Thoracic aorta (tissue), 2 donors: ENCODE data around the gene MAST2. TPM values are rescaled to one million over a fixed set of nuclear protein-coding genes. Genes with fewer than 3 reads are reported as not detected.
"Not testable (repeated sequence)": the region's sequence is repeated elsewhere in the genome, so short reads cannot be mapped to it uniquely, and the experiment has no call there.

ENCODE experiments used
- ATAC-seq: fragments of 150-250 bp; one replicate; pipeline ENCODE4 v1.8.0; 2017; ENCODE audit warnings: low read depth; ENCODE audit not compliant: insufficient number of reproducible peaks, low FRiP score
- DNase-seq: peaks from one replicate; pipeline ENCODE4 v3.0.0-alpha.2; 2020; ENCODE audit warnings: low spot score
- H3K27ac ChIP-seq, 2 donors: fragments of 200-600 bp; sonication (generic); 1 replicate in 1 of 2; 2 replicates in 1 of 2; pipeline ENCODE4 v1.5.1; 2016; ENCODE audit warnings: mild to moderate bottlenecking in 2 of 2, moderate library complexity in 2 of 2
- H3K27me3 ChIP-seq: fragments of 200-600 bp; sonication (generic); replicated peaks from 2 replicates; pipeline ENCODE4 v1.6.0; 2016; ENCODE audit warnings: mild to moderate bottlenecking; ENCODE audit not compliant: insufficient read depth
- H3K36me3 ChIP-seq: fragments of 200-600 bp; sonication (generic); one replicate; pipeline ENCODE4 v1.5.1; 2016
- H3K4me1 ChIP-seq, 2 donors: fragments of 200-600 bp; sonication (generic); 1 replicate in 1 of 2; 2 replicates in 1 of 2; pipeline versions ENCODE4 v1.5.1 to v1.6.0; 2016; ENCODE audit warnings: low read depth in 2 of 2, mild to moderate bottlenecking in 1 of 2; ENCODE audit not compliant: control insufficient read depth in 1 of 2
- H3K4me3 ChIP-seq: fragments of 200-600 bp; sonication (generic); 2 replicates; pipeline ENCODE4 v1.5.1; 2016; ENCODE audit warnings: mild to moderate bottlenecking
- H3K9me3 ChIP-seq: fragments of 200-600 bp; sonication (generic); 2 replicates; pipeline ENCODE4 v1.5.1; 2016
- CTCF ChIP-seq: fragments of 200-600 bp; sonication (generic); IDR thresholded peaks from one replicate; pipeline ENCODE4 v1.5.1; 2019; ENCODE audit warnings: antibody characterized with exemption
- total RNA-seq, 2 donors: library from RNA; depleted of rRNA; stranded (reverse); fragments of >200 nt; gene quantifications; one replicate each; pipeline versions ENCODE4 v1.1.0 to v1.2.3, GENCODE V29; 2016

The MAST2 gene
- total RNA-seq, 2 donors from 2014 or later: 33.6 to 61.2 TPM

- Histone ChIP-seq H3K9me3 (no peaks in the 10 kb centered on the region), H3K27me3 (no peaks in the 10 kb centered on the region), H3K4me3 (no peak overlapping the region), H3K27ac (no peak overlapping the region), H3K4me1 (peaks cover 0 to 4% of the 10 kb centered on the region in 2 donors), H3K36me3 (no peaks in the 10 kb centered on the region)
- ATAC-seq: no peak
- no peak for TF ChIP-seq CTCF
- no peak for DNase-seq
These were observed 40.1 kb downstream of the MAST2 start for GRCh38 chr1:45843474-45843905.

DNA sequence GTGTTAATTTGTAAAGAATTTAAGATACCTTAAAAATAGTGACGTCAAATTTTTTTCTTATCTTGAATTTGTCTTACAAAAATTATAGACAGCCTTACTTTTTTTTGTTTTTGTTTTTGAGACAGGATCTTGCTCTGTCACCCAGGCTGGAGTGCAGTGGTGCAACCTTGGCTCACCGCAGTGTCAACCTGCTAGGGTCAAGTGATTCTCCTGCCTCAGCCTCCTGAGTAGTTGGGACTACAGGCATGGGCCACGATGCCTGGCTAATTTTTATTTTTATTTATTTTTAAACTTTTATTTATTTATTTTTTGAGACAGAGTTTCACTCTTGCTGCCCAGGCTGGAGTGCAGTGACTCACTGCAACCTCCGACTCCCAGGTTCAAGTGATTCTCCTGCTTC, 40.6 kb downstream of the MAST2 start:
- H3K27me3 ChIP-seq, H3K27ac ChIP-seq, DNase-seq, H3K4me3 ChIP-seq, ATAC-seq, H3K36me3 ChIP-seq, H3K9me3 ChIP-seq, H3K4me1 ChIP-seq: not testable (repeated sequence)

DNA sequence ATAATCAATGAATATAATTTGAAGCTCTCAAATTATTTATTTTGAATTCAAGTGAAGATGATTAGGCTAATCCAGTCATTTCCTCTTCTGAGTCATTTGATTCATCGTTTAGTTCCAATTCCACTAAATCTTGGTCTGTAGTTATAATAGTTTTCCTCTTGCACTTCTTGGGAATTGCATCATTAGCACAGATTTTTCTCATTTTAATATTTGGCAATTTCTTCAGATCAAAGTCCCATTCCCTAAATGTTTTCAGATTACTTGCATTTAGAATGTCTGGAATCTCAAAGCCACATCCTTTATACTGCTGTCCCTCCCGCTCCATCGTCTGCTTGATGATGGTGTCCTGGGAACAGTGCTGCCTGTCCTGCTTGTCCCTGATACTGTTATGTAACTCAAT, 43.5 kb downstream of the MAST2 start:
- Histone ChIP-seq H3K36me3 (no peaks in the 10 kb centered on the region), H3K4me3 (no peak overlapping the region), H3K4me1 (no peaks in the 10 kb centered on the region), H3K27me3 (no peaks in the 10 kb centered on the region), H3K9me3 (no peaks in the 10 kb centered on the region), H3K27ac (no peak overlapping the region)
- TF ChIP-seq CTCF: no peak
- no peak for DNase-seq
- ATAC-seq: no peak

- H3K4me1 ChIP-seq: no peaks in the 10 kb centered on the region
- no peak overlapping the region for H3K4me3 ChIP-seq
- ATAC-seq: no peak
- TF ChIP-seq CTCF: no peak
- H3K27ac ChIP-seq: no peak overlapping the region
- no peaks in the 10 kb centered on the region for H3K36me3 ChIP-seq
- no peaks in the 10 kb centered on the region for H3K9me3 ChIP-seq
- DNase-seq: no peak
- no peaks in the 10 kb centered on the region for H3K27me3 ChIP-seq
These were observed 44.7 kb downstream of the MAST2 start for GRCh38 chr1:45848097-45848496.

DNA sequence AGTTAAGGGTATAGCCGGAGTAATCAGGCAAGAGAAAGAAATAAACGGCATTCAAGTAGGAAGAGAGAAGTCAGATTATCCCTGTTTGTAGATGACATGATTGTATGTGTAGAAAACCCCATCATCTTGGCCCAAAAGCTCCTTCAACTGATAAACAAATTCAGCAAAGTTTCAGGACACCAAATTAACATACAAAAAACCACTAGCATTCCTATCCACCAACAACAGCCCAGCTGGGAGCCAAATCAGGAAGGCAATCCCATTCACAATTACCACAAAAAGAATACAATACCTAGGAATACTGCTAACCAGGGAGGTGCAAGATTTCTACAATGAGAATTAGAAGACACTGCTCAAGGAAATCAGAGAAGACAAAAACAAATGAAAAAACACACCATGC, 45.3 kb downstream of the MAST2 start:
- Histone ChIP-seq H3K36me3 (no peaks in the 10 kb centered on the region), H3K9me3 (no peaks in the 10 kb centered on the region), H3K27ac (no peak overlapping the region), H3K27me3 (no peaks in the 10 kb centered on the region), H3K4me3 (no peak overlapping the region), H3K4me1 (no peaks in the 10 kb centered on the region)
- no peak for TF ChIP-seq CTCF
- ATAC-seq (no peak), DNase-seq (no peak)

DNA sequence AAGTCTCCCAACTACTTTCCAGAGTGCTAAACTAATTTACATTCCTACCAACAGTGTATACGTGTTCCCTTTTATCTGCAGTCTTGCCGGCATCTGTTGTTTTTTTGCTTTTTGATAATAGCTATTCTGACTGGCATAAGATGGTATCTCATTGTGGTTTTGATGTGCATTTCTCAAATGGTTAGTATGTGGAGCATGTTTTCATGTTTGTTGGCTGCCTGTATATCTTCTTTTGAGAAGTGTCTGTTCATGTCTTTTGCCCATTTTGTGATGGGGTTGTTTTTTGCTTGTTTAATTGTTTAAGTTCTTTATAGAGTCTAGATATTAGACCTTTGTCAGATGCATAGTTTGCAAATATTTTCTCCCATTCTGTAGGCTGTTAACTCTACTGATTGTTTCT, 46.6 kb downstream of the MAST2 start:
- Histone ChIP-seq H3K27ac (no peak overlapping the region), H3K27me3 (no peaks in the 10 kb centered on the region), H3K9me3 (no peaks in the 10 kb centered on the region), H3K36me3 (no peaks in the 10 kb centered on the region), H3K4me3 (no peak overlapping the region), H3K4me1 (no peaks in the 10 kb centered on the region)
- DNase-seq (no peak), ATAC-seq (no peak)
- no peak for TF ChIP-seq CTCF
